Stimulated activated CD8-positive, alpha-beta memory T cell treated with anti-CD3 and anti-CD28 coated beads, Interleukin-15, amount 100 ng/mL, for 48 hours (primary cell): ENCODE data around the gene CARD14.

Experiments
- DNase-seq, 2 donors: peaks; one replicate each; pipeline ENCODE4 v3.0.0-alpha.2; 2020; ENCODE audit warnings: low read depth in 2 of 2

The CARD14 gene

GRCh38 chr17:80210348-80211108, 40.7 kb downstream of the CARD14 start:
- DNase-seq: no peak

GRCh38 chr17:80212109-80212508, 42.3 kb downstream of the CARD14 start:
- DNase-seq: no peak

- no peak for DNase-seq
Observed at GRCh38 chr17:80212511-80212910, 42.7 kb downstream of the CARD14 start.

- DNase-seq: no peak
Observed at GRCh38 chr17:80212962-80213642, 43.3 kb downstream of the CARD14 start.

- no peak for DNase-seq
Observed at GRCh38 chr17:80213643-80213975, 43.8 kb downstream of the CARD14 start.

- DNase-seq: no peak
Observed at GRCh38 chr17:80214012-80214877, 44.4 kb downstream of the CARD14 start.

GRCh38 chr17:80214878-80215210, 45.0 kb downstream of the CARD14 start:
- no peak for DNase-seq

- DNase-seq: no peak
Observed at GRCh38 chr17:80216473-80217456, 46.9 kb downstream of the CARD14 start.

- DNase-seq: no peak
Observed at GRCh38 chr17:80217703-80218362, 48.0 kb downstream of the CARD14 start.

GRCh38 chr17:80218391-80218790, 48.6 kb downstream of the CARD14 start:
- no peak for DNase-seq

GRCh38 chr17:80219013-80219762, 49.4 kb downstream of the CARD14 start:
- DNase-seq: peak; percentile 84 to 88

GRCh38 chr17:80219763-80220053, 49.9 kb downstream of the CARD14 start:
- no peak for DNase-seq

GRCh38 chr17:80220054-80220735, 50.4 kb downstream of the CARD14 start, which contains the start of the genes SGSH and SLC26A11:
TSS of gene SGSH (minus strand) at chr17:80220333. CDS start at chr17:80220313, 20 bp downstream.
TSS of gene SLC26A11 (plus strand) at chr17:80220427. CDS start at chr17:80221561, 1,134 bp downstream.
- peak; percentile 53 to 61 for DNase-seq

GRCh38 chr17:80220736-80221215, 50.9 kb downstream of the CARD14 start:
- no peak for DNase-seq

- DNase-seq: no peak
Observed at GRCh38 chr17:80221351-80222105, 51.7 kb downstream of the CARD14 start.

- DNase-seq: no peak
Observed at GRCh38 chr17:80222376-80223141, 52.7 kb downstream of the CARD14 start.

GRCh38 chr17:80223142-80223815, 53.4 kb downstream of the CARD14 start:
- no peak for DNase-seq
